Measurements from ENCODE around the gene GNB3. TPM values are rescaled to one million over a fixed set of nuclear protein-coding genes. Genes with fewer than 3 reads are reported as not detected.

GNB3 gene
- total RNA-seq, 1 donor from 2014 or later = 1.2 TPM

DNA sequence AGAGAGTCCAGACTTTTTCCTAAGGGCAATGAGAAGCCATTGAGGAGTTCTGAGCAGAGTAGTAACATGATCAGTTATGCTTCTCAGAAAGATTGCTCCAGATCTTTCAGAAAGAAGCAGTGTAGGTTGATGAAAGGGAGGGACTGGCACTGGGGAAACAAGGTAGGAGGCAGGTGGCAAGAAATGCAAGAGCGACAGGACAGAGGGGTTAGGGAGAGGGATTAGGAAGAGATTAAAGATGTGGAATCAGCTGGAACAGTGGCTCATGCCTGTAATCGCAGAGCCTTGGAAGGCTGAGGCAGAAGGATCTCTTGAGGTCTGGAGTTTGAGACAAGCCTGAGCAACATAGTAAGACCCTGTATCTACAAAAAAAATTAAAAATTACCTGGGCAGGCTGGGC is 7.0 kb downstream of the GNB3 start:
- H3K36me3 Mint-ChIP-seq (ENCODE audit: low read depth) = peaks cover 34% of the 10 kb centered on the region
- no peaks in the 10 kb centered on the region for H3K27me3 Mint-ChIP-seq (ENCODE audit: low read depth)
- no peak for DNase-seq (ENCODE audit: low spot score)
- H3K4me3 Mint-ChIP-seq (ENCODE audit: low read depth) = peak overlapping the region; percentile 60
- H3K4me1 Mint-ChIP-seq (ENCODE audit: low read depth) = peaks cover 21% of the 10 kb centered on the region
- H3K9me3 Mint-ChIP-seq = no peaks in the 10 kb centered on the region
- intact Hi-C loops (cut with micrococcal nuclease) = no loop called here
- peak overlapping the region; percentile 40 for H3K27ac Mint-ChIP-seq

DNA sequence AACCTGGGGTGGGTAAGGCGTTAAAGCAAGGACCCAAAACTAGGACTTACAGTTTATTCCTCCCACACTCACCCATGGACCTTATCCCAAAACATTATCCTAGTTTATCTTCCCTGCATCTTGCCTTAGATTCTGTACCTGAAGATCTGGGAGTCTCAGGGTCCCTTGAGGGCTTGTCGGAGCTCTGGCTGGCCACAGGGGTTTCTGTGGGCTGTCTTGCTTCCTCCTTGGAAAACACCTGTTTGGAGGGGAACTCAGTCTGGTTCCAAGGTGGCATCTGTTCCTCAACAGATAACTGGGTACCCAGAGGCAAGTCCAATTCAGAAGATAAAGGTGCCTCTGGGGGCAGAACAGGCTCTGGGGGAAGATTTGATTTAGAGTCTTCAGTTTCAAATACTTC is 8.7 kb downstream of the GNB3 start:
- Mint-ChIP-seq H3K4me1 (ENCODE audit: low read depth) (peaks cover 34% of the 10 kb centered on the region), H3K27me3 (ENCODE audit: low read depth) (no peaks in the 10 kb centered on the region), H3K4me3 (ENCODE audit: low read depth) (peak overlapping the region; percentile 96), H3K9me3 (no peaks in the 10 kb centered on the region), H3K36me3 (ENCODE audit: low read depth) (peaks cover 44% of the 10 kb centered on the region), H3K27ac (no peak overlapping the region)
- intact Hi-C loops (cut with micrococcal nuclease) = no loop called here
- no peak for DNase-seq (ENCODE audit: low spot score)

DNA sequence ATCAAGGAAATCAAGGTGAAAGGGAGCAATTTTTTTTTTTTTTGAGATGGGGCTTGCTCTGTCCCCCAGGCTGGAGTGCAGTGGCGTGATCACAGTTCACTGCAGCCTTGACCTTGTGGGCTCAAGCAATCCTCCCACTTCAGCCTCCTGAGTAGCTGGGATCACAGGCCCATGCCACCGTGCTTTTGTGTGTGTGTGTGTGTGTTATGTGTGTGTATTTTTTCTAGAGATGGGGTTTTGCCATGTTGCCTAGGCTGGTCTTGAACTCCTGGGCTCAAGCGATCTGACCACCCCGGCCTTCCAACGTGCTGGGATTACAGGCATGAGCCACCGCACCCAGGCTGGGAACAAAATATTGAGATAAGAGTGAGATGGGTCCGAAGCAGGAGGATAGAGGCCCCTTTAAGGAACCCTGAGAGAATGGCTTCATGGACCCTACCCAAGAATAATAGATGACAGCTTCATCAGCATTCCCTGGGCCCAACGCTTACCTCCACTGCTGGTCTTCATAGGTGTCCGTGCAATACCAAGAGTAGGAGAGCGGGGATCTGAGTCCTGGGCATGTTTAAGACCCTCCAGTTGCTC is 9.3 kb downstream of the GNB3 start:
- Mint-ChIP-seq H3K4me1 (ENCODE audit: low read depth) (peaks cover 34% of the 10 kb centered on the region), H3K9me3 (no peaks in the 10 kb centered on the region), H3K4me3 (ENCODE audit: low read depth) (peak overlapping the region; percentile 96), H3K27me3 (ENCODE audit: low read depth) (no peaks in the 10 kb centered on the region), H3K27ac (peak overlapping the region; percentile 39), H3K36me3 (ENCODE audit: low read depth) (peaks cover 44% of the 10 kb centered on the region)
- intact Hi-C loops (cut with micrococcal nuclease) = loop anchor here (5.0 kb wide), 2 partner anchors 283 to 358 kb away; partner anchors contain the start of genes MRPL51, NCAPD2 and NOP2
- no peak for DNase-seq (ENCODE audit: low spot score)

DNA sequence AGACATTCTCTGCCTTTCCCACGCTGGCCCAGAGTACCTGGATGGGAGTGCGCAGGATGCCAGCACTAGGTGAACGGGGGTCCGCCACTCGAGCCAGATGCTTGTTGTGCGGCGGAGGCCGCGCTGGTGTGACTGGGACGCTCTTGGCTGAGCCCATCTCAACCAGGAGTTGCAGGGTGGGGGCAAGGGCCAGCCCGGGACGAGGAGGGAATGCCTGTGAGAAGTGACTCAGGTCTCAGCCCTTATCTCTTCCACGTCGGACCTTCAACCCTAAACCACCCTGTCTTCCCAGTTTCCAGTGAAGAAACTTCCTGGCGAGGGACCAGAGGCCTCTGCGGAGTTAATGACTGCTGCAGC is 10.0 kb downstream of the GNB3 start:
- no peak for DNase-seq (ENCODE audit: low spot score)
- peak overlapping the region; percentile 97 for H3K27ac Mint-ChIP-seq
- H3K27me3 Mint-ChIP-seq (ENCODE audit: low read depth) = no peaks in the 10 kb centered on the region
- no peaks in the 10 kb centered on the region for H3K9me3 Mint-ChIP-seq
- peaks cover 47% of the 10 kb centered on the region for H3K36me3 Mint-ChIP-seq (ENCODE audit: low read depth)
- peak overlapping the region; percentile 96 for H3K4me3 Mint-ChIP-seq (ENCODE audit: low read depth)
- intact Hi-C loops (cut with micrococcal nuclease) = loop anchor here (1.0 to 5.0 kb wide), 3 partner anchors 120 to 358 kb away; partner anchors contain the start of genes EMG1, MRPL51, NCAPD2 and NOP2
- H3K4me1 Mint-ChIP-seq (ENCODE audit: low read depth) = peaks cover 34% of the 10 kb centered on the region

DNA sequence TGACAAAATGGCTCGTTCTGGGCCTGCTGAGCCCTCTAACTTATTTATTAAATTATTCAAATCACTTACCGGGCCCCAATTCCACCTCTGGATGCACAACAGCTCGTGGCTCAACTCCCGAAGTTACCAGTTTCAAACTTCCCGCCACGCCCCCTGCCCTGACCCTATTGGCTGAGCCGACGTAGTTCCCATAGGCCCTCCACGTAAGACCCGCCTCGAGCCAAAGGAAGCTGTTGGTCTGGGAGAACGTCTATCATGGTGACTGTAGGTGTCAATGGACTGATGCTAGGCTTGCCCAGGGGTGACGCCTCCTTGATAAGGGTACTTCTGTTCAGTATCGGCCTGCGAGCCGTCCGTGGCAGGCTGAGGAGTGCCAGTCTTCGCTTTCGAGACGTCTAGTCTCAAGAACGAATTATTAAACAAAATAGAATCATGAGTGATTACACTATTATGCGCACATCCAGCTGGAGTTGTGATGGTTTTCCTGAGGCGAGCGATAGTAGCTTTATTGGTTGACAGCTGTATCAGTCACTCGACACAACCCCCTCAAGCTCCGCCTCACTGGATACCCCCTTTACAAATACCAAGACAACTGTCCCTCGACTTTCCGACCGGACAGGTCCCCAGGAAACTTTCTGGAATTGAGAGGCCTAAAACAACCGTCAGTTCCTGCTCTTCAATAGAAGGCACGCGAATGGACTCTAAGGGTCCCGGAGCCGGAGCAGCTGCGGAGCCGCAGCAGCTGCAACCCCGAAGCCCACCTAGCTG is 10.6 kb downstream of the GNB3 start, which contains the start of gene CDCA3:
CDCA3 (minus strand) TSS at position 134 of the 768 bp plus-strand sequence. CDS start 334 bp downstream, outside the sequence.
- H3K9me3 Mint-ChIP-seq = no peaks in the 10 kb centered on the region
- peaks cover 49% of the 10 kb centered on the region for H3K36me3 Mint-ChIP-seq (ENCODE audit: low read depth)
- H3K4me3 Mint-ChIP-seq (ENCODE audit: low read depth) = peak within 1 kb of the TSS; percentile 96

DNA sequence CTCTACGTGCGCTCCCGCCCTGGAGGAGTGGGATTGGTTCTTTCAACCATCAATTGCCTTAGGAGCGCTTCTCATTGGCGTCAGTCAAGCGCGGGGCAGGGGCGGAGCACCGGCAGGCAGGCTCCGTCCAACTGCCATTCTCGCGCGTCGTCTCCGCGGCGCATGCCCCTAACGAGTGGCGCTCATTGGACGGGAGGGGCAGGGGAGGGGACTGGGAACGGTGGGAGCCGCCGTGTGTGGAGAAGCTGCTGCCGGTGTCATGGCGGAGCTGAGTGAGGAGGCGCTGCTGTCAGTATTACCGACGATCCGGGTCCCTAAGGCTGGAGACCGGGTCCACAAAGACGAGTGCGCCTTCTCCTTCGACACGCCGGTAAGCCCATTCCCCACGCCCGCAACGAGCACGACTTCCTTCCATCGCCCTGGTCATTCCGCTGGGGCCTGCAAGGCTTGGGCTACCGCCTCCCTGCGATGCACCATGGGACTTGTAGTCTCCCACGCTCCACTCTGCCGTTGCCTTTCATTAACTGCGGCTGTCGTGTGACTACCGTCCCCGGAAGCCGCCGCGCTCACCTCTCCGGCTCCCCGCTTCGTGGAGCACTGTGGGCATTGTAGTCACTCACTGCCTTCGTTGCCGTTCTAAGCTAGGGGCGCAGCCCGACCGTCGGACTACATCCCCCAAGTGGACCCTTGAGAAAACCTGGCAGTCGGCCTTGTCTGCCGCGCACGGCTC is 11.4 kb downstream of the GNB3 start, which contains the start of gene USP5:
USP5 (plus strand) TSS at position 230 of the 730 bp plus-strand sequence; CDS start at position 260, 30 bp downstream.
- Mint-ChIP-seq H3K9me3 (no peaks in the 10 kb centered on the region), H3K27ac (peak within 1 kb of the TSS; percentile 97), H3K4me1 (ENCODE audit: low read depth) (peaks cover 34% of the 10 kb centered on the region), H3K27me3 (ENCODE audit: low read depth) (no peaks in the 10 kb centered on the region), H3K4me3 (ENCODE audit: low read depth) (peak within 1 kb of the TSS; percentile 96), H3K36me3 (ENCODE audit: low read depth) (peaks cover 47% of the 10 kb centered on the region)
- intact Hi-C loops (cut with micrococcal nuclease) = loop anchor here (1.0 to 5.0 kb wide), 10 partner anchors 15 to 360 kb away; partner anchors contain the start of genes EMG1, ING4, MLF2 and MRPL51
- peak; percentile 99 for DNase-seq (ENCODE audit: low spot score)

More for the DNA sequence above, 10.6 kb downstream of the GNB3 start, which contains the start of gene CDCA3:
- intact Hi-C loops (cut with micrococcal nuclease) = loop anchor here (1.0 to 5.0 kb wide), 3 partner anchors 119 to 359 kb away; partner anchors contain the start of genes EMG1, MRPL51, NCAPD2 and NOP2
- no peaks in the 10 kb centered on the region for H3K27me3 Mint-ChIP-seq (ENCODE audit: low read depth)
- H3K27ac Mint-ChIP-seq = peak within 1 kb of the TSS; percentile 97
- DNase-seq (ENCODE audit: low spot score) = peak; percentile 92
- H3K4me1 Mint-ChIP-seq (ENCODE audit: low read depth) = peaks cover 34% of the 10 kb centered on the region

DNA sequence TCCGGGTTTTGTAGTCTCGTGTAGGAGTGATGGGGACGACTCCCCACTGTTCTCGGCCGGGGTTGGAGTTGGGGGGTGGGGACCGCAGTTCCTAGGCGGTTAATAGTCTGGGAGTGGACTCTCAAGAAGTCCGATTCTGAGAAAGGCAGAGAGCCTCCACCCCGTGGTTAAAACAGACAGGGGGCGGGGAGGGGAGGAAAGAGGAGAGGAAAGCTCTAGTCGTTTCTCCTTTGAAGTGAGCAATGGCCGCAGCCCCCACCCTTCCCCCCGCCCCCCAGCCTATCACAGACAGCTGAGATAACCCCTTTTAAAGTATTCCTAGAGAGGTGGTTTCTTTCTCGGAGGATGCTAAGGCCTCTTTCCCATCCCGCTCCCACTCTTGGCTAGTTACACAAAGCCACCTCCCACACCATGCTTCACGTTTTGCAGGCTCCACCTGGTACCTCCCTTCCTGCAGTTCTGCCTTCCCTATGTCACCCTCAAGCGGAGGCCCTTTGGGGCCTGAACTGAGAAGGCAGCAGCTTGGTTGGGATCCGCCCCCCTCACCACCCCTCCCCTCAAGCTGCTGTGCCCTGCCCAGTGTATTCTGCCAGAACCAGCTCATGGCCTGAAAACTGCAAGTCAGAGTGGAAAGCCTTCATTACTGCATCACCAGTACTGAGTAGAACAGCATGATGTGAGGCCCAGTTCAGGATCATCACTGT is 12.1 kb downstream of the GNB3 start:
- peak overlapping the region; percentile 97 for H3K27ac Mint-ChIP-seq
- intact Hi-C loops (cut with micrococcal nuclease) = loop anchor here (1.0 to 5.0 kb wide), 9 partner anchors 14 to 361 kb away; partner anchors contain the start of genes ING4, MLF2, MRPL51 and NCAPD2

DNA sequence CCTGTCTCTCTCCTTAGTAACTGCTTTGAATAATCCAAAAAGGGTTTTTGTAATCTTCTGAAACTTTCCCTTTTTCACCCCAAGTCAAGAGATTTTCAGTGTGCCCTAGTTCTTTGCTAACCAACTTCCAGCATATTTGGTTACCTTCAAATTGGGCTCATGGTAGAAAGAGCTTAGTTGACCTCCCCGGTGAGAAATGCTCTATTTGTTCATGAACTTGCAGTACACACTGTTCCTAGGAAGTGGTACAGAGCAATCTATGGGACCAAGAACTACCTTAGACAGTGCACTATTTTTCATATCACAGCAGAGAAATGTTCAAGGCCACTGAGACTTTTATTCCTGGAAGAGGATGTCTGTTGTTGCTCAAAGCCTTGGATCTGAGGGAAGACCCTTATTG is 12.9 kb downstream of the GNB3 start:
- intact Hi-C loops (cut with micrococcal nuclease) = loop anchor here (2.0 to 5.0 kb wide), 3 partner anchors 63 to 361 kb away; partner anchors contain the start of genes MRPL51, NCAPD2 and NOP2
- H3K27ac Mint-ChIP-seq = peak overlapping the region; percentile 97
- peaks cover 27% of the 10 kb centered on the region for H3K4me1 Mint-ChIP-seq (ENCODE audit: low read depth)
- DNase-seq (ENCODE audit: low spot score) = no peak
- peak overlapping the region; percentile 96 for H3K4me3 Mint-ChIP-seq (ENCODE audit: low read depth)
- H3K9me3 Mint-ChIP-seq = no peaks in the 10 kb centered on the region
- H3K36me3 Mint-ChIP-seq (ENCODE audit: low read depth) = peaks cover 49% of the 10 kb centered on the region
- H3K27me3 Mint-ChIP-seq (ENCODE audit: low read depth) = no peaks in the 10 kb centered on the region

More for the DNA sequence above, 12.1 kb downstream of the GNB3 start:
- Mint-ChIP-seq H3K9me3 (no peaks in the 10 kb centered on the region), H3K4me1 (ENCODE audit: low read depth) (peaks cover 31% of the 10 kb centered on the region), H3K27me3 (ENCODE audit: low read depth) (no peaks in the 10 kb centered on the region), H3K36me3 (ENCODE audit: low read depth) (peaks cover 48% of the 10 kb centered on the region), H3K4me3 (ENCODE audit: low read depth) (peak overlapping the region; percentile 96)
- DNase-seq (ENCODE audit: low spot score) = peak; percentile 61

DNA sequence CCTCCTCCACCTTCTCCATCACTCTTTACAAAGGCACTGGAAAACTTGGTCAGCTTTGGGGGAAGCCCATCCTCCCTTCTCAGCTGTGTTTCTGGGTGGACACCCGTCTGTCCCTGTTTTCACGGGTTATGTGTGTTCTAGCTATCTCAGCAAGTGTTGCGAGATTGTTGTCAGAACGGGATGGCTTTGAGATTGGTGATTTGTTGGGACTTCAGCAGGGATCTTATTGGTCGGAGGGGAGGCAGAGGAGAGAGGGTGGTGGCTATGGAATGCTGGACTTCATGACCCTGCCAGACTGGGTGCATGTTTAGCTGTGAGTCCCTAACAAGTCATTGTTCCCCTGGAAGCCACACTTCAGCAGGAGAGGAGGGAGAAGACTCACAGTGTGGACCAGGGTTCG is 13.3 kb downstream of the GNB3 start:
- Mint-ChIP-seq H3K4me3 (ENCODE audit: low read depth) (peak overlapping the region; percentile 96), H3K9me3 (no peaks in the 10 kb centered on the region), H3K4me1 (ENCODE audit: low read depth) (peaks cover 27% of the 10 kb centered on the region), H3K27ac (peak overlapping the region; percentile 97), H3K36me3 (ENCODE audit: low read depth) (peaks cover 51% of the 10 kb centered on the region), H3K27me3 (ENCODE audit: low read depth) (no peaks in the 10 kb centered on the region)
- intact Hi-C loops (cut with micrococcal nuclease) = loop anchor here (5.0 kb wide), 2 partner anchors 287 to 362 kb away; partner anchors contain the start of genes MRPL51, NCAPD2 and NOP2
- no peak for DNase-seq (ENCODE audit: low spot score)

DNA sequence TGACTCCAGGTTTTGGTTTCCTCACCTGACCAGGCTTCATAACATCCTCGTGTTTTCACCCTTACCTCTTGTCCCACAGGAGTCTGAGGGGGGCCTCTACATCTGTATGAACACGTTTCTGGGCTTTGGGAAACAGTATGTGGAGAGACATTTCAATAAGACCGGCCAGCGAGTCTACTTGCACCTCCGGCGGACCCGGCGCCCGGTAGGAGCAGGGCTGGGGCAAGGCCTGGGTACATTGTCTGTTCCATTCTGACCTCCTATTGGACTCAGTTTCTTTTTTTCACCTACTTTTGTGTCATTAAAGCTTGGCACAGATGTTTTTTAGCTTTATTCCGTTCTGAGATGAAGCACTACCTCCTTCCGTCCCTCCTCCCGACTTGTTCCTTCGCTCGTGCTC is 14.6 kb downstream of the GNB3 start:
- peaks cover 17% of the 10 kb centered on the region for H3K4me1 Mint-ChIP-seq (ENCODE audit: low read depth)
- H3K27ac Mint-ChIP-seq = no peak overlapping the region
- H3K9me3 Mint-ChIP-seq = no peaks in the 10 kb centered on the region
- intact Hi-C loops (cut with micrococcal nuclease) = no loop called here
- no peak for DNase-seq (ENCODE audit: low spot score)
- no peak overlapping the region for H3K4me3 Mint-ChIP-seq (ENCODE audit: low read depth)
- peaks cover 45% of the 10 kb centered on the region for H3K36me3 Mint-ChIP-seq (ENCODE audit: low read depth)
- H3K27me3 Mint-ChIP-seq (ENCODE audit: low read depth) = no peaks in the 10 kb centered on the region

DNA sequence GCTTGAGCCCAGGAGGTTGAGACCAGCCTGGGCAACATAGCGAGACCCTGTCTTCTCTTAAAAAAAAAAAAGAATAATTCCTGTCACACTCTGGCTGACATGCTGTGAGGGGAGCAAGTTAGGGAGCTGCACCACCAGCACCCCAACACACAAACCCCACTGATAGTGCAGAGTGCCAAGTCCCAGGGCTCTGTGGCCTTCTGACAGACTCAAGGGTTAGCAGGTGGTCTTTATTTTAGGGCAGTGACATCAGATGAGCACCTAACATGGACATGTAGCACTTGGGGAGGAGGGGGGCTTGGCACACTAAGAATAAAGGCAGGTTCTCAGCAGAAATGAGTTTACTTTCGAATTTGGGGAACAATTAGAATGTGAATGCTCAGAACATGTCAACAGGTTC is 18.1 kb downstream of the GNB3 start:
- Mint-ChIP-seq H3K27me3 (ENCODE audit: low read depth) (no peaks in the 10 kb centered on the region), H3K36me3 (ENCODE audit: low read depth) (peaks cover 60% of the 10 kb centered on the region), H3K4me1 (ENCODE audit: low read depth) (peaks cover 4% of the 10 kb centered on the region), H3K9me3 (no peaks in the 10 kb centered on the region), H3K4me3 (ENCODE audit: low read depth) (no peak overlapping the region), H3K27ac (no peak overlapping the region)
- no peak for DNase-seq (ENCODE audit: low spot score)
- intact Hi-C loops (cut with micrococcal nuclease) = no loop called here

DNA sequence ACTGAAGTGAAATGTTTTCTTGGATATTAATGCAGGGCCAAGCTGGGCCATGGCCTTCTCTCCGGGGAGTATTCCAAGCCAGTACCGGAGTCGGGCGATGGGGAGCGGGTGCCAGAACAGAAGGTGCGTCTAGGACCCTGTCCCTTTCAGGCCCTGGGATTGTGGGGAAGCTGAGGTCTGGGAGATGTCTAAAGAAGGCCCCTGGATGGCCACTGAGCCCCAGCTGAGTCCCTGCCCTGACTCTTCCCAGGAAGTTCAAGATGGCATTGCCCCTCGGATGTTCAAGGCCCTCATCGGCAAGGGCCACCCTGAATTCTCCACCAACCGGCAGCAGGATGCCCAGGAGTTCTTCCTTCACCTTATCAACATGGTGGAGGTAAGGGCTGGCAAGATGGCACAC is 19.4 kb downstream of the GNB3 start:
- intact Hi-C loops (cut with micrococcal nuclease) = no loop called here
- H3K4me3 Mint-ChIP-seq (ENCODE audit: low read depth) = no peak overlapping the region
- H3K36me3 Mint-ChIP-seq (ENCODE audit: low read depth) = peaks cover 69% of the 10 kb centered on the region
- DNase-seq (ENCODE audit: low spot score) = no peak
- no peaks in the 10 kb centered on the region for H3K4me1 Mint-ChIP-seq (ENCODE audit: low read depth)
- H3K27ac Mint-ChIP-seq = no peak overlapping the region
- H3K27me3 Mint-ChIP-seq (ENCODE audit: low read depth) = no peaks in the 10 kb centered on the region
- no peaks in the 10 kb centered on the region for H3K9me3 Mint-ChIP-seq

All from activated T-helper 2 cell treated with anti-CD3 and anti-CD28 coated beads, Interferon-gamma antibody, Interleukin-2, Interleukin-4, amounts not matched to agents 10 μg/mL and 5 μg/mL and 100 μg/mL, durations not matched to agents 14 hours and 24 hours and 36 hours (primary cell).